GM12878 (cell line): ENCODE results near the gene HIBCH. TPM values are rescaled to one million over a fixed set of nuclear protein-coding genes. Genes with fewer than 3 reads are reported as not detected.

Experiments
- ATF7 ChIP-seq: fragments of 450-650 bp; IDR thresholded peaks from 2 replicates; pipeline ENCODE4 v1.6.1; 2016; ENCODE audit warnings: low read depth, mild to moderate bottlenecking
- EP300 ChIP-seq, 2 experiments: fragments of 150-350 bp in 1 of 2; IDR thresholded peaks; 2 replicates each; pipeline ENCODE4 v1.6.1; 2011 to 2012; ENCODE audit warnings: low read depth in 2 of 2, low read length in 2 of 2, borderline replicate concordance in 1 of 2, improper control_type of control experiment in 1 of 2, inconsistent platforms in 1 of 2; ENCODE audit not compliant: control insufficient read depth in 1 of 2
- SMARCA5 ChIP-seq: fragments of 450-650 bp; IDR thresholded peaks from 2 replicates; pipeline ENCODE4 v1.6.1; 2017; ENCODE audit warnings: mild to moderate bottlenecking
- SPI1 ChIP-seq: IDR thresholded peaks from 2 replicates; pipeline ENCODE4 v1.6.1; 2011; ENCODE audit warnings: low read depth, mild to moderate bottlenecking, low read length, moderate library complexity, borderline replicate concordance; ENCODE audit not compliant: insufficient read depth
- polyA plus RNA-seq, 11 experiments: library from polyadenylated mRNA; depleted of rRNA in 4 of 11; unstranded in 6 of 11; stranded (reverse) in 5 of 11; fragments of >200 nt; fragmentation: Nextera tagmentation in 4 of 11; fragmentation: Illumina TruSeq in 1 of 11; extraction: Ambion mirVana in 4 of 11; extraction: Trizol in 1 of 11; gene quantifications; 1 replicate in 1 of 11; 2 replicates in 10 of 11; pipeline versions ENCODE4 v1.2.1 to v1.2.3, GENCODE V29; 2011 to 2016; ENCODE audit warnings: inconsistent platforms in 2 of 11, missing spikeins in 2 of 11, low read depth in 1 of 11
- total RNA-seq, 4 experiments: library from RNA; depleted of rRNA in 3 of 4; stranded (reverse); fragments of >200 nt in 3 of 4; fragmentation: Illumina TruSeq in 1 of 4; extraction: Trizol in 1 of 4; gene quantifications; 2 replicates each; pipeline versions ENCODE4 v1.2.1 to v1.2.3, GENCODE V29; 2013 to 2021
- TF ChIP-seq, protein P1 (sequence below): fragments of 450-650 bp; IDR thresholded peaks from 2 replicates; pipeline ENCODE4 v1.6.1; 2016; ENCODE audit warnings: mild to moderate bottlenecking
- TF ChIP-seq, protein P2 (sequence below): fragments of 450-650 bp; IDR thresholded peaks from 2 replicates; pipeline ENCODE4 v1.6.1; 2017; ENCODE audit warnings: low read depth, mild to moderate bottlenecking, moderate library complexity

Gene HIBCH
- total and polyA plus RNA-seq, 10 of the 15 experiments (the other 5 are each of a cell fraction or from before 2014, with no cell fraction given): 22.3 to 81.0 (median 37.4) TPM

DNA sequence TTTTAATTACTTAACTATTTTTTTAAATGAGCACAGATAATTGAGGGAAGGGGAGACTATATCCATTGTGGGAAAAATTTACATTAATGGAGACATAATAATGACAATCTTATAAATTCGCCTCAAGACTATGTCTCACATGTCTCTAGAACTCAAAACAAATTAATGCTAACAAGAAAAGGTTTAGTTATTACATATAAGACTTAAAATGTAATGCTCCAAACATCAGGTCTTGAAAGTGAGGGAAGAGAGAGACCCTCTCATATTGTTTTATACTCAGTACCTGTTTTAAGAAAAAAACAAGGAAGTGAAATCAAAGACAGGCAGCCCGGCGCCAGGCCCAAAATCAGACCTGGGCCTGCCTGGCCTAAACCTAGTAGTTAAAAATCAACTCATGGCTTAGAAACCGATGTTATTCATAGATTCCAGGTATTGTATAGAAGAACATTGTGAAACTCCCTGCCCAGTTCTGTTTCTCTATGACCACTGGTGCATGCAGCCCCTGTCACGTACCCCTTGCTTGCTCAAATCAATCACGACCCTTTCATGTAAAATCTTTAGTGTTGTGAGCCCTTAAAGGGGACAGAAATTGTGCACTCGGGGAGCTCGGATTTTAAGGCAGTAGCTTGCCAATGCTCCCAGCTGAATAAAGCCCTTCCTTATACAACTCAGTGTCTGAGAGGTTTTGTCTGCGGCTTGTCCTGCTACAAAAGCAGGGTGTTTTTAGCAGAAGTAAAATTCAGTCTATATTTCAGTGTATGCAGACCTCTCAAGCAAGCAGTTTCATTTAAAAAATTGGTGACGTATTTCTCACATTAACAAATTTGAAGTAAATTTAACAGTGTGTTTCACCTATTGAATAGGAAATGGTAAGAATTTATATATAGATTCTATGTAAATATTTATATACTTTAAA is 161.8 kb downstream of the HIBCH start (continued):
- peak; percentile 5 to 25; a peak in 1 of 4 replicates for TF ChIP-seq EP300 (IDR thresholded peaks at IDR 0.05; ENCODE audit: borderline replicate concordance in 1 of 2, control insufficient read depth in 1 of 2, low read depth in 2 of 2, low read length in 2 of 2)
- TF ChIP-seq, protein P1, sequence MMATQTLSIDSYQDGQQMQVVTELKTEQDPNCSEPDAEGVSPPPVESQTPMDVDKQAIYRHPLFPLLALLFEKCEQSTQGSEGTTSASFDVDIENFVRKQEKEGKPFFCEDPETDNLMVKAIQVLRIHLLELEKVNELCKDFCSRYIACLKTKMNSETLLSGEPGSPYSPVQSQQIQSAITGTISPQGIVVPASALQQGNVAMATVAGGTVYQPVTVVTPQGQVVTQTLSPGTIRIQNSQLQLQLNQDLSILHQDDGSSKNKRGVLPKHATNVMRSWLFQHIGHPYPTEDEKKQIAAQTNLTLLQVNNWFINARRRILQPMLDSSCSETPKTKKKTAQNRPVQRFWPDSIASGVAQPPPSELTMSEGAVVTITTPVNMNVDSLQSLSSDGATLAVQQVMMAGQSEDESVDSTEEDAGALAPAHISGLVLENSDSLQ: 0 out of 2 replicates have a peak, but pooled peaks have one; percentile 4
- TF ChIP-seq, protein P2, sequence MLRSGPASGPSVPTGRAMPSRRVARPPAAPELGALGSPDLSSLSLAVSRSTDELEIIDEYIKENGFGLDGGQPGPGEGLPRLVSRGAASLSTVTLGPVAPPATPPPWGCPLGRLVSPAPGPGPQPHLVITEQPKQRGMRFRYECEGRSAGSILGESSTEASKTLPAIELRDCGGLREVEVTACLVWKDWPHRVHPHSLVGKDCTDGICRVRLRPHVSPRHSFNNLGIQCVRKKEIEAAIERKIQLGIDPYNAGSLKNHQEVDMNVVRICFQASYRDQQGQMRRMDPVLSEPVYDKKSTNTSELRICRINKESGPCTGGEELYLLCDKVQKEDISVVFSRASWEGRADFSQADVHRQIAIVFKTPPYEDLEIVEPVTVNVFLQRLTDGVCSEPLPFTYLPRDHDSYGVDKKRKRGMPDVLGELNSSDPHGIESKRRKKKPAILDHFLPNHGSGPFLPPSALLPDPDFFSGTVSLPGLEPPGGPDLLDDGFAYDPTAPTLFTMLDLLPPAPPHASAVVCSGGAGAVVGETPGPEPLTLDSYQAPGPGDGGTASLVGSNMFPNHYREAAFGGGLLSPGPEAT: peak; percentile 58; the same call in 1 of the 2 replicates
- peak; percentile 13; the same call in 1 of the 2 replicates for TF ChIP-seq SMARCA5
- peak; percentile 75 for TF ChIP-seq SPI1
- TF ChIP-seq ATF7: peak; percentile 74; the same call in 1 of the 2 replicates
